GM21423 (cell line): ENCODE measurements around the gene NALCN.

Source experiments
- ATAC-seq: cut with Tn5 transposase; IDR thresholded peaks from one replicate; pipeline ENCODE4 v1.9.1; 2021; ENCODE audit warnings: mild to moderate bottlenecking, moderate library complexity; ENCODE audit not compliant: unreplicated experiment

The NALCN gene

DNA sequence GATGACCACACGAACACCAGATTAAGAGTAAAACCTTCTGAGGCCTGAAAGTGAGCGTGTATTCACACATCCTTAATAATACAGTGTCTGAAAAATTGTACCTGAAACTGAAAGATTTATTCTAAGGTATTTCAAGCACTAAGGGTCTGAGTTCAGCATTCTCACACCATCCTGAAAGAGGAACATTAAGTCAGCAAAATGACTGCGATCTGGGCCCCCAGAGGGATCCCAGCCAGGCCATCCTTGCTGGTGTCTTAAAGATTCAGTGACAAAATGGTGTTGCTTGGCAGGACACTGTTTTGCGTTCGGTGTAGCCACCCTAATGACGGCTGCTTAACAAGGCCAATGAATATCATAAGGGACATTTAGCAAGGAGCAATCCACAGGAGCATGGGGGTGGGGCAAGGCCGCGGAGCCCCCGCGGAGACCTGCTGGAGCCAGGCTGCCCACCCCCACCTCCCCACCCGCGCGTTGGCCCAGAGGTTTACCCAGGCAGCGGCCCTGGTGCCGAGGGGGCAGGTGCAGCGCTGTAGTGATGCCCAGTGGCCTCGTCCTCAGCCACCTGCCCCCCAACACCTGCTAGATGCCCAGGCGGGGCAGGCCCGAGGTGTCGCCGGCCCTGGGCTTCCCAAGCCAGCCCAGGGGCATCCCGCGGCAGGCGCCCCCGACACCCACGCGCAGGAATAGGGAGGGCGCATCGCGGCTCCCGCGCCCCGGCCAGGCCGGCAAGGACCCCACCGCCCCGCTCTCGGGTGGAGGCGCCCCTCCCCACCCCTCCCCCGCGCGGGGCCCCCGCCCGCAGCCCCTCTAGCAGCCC is 742 bp downstream of the NALCN start:
- ATAC-seq: no peak

DNA sequence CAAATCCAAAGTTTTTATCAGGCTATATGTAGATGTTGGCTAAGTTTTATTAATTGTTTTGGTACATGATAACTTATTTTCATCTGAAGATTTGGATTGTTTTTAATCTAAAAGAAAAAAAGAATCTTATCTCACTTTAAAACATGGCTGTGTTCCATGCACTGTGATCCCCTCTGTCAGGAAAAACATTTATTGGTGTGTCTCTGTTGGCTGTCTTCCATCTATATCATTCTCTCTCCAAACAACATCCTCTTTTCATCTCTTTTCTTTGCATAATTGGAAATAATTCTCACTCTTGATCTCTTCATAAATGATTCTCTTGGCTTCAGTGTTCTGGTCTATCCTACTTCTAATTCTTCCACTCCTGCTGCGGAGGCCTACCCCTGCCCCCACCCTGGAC is 4.2 kb downstream of the NALCN start:
- ATAC-seq: no peak

DNA sequence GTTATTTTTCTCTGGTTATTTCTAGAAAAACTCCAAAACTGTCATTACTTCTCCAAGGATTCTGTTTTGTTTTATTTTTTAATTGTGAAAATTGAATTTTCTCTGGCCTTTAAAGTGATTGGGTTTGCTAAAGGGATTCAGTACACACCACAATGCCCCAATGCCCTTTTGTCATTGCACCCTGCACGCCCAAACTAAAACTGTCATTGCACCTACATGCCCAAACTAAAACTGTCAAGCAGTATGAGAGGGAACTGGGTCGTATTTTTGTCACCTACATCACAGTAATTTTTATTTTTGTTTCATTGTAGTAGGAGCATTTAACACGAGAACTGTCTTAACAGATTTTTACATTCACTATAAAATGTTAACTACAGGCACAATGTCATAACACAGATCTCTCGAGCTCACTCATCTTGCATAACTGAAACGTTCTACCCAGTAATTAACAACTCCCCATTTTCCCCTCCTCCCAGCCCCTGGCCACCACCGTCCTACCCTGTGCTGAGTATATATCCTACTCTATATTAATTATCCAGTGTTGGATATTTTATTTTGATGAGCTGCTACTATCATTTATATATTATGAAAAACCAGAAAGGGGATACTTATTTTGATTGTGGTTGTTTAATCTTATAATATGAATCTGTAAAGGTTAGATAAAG is 7.2 kb downstream of the NALCN start:
- no peak for ATAC-seq

DNA sequence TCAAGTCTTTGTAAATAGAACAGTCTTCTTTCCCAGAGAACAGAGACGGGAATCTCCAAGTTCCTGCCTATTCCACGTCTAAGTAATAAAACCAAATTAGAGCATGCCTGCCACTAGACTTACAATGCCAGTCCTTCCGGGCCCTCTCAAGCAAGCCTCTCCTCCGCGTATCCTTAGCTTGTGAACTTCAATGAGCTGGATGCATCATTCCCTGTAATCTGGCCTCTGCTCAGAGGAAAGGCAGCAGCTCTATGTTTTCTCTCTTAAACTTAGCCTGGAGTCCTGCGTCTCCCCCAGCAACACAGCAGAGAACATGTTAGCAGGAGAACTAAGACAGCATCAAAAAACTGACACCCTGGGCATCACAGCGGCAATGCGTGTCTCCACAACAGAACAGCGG is 8.2 kb downstream of the NALCN start:
- no peak for ATAC-seq

DNA sequence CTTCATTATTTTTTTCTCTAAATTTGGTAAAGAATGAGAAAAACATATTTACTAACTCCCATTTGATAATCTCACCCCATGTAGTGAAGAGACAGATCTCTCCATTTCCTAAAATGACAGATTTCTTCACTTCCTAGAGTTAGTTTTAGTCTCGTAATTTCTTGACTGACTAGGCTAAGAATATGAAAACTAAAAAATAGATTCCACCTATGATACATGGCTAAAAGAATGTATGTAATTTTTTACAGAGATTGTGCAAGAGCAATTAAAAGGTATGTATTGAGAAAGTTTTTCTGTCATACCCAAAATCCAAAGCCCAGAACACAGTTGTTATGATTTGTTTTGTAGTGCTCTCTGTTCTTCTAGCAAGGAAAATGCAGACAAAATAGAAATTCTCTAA is 9.5 kb downstream of the NALCN start:
- no peak for ATAC-seq

DNA sequence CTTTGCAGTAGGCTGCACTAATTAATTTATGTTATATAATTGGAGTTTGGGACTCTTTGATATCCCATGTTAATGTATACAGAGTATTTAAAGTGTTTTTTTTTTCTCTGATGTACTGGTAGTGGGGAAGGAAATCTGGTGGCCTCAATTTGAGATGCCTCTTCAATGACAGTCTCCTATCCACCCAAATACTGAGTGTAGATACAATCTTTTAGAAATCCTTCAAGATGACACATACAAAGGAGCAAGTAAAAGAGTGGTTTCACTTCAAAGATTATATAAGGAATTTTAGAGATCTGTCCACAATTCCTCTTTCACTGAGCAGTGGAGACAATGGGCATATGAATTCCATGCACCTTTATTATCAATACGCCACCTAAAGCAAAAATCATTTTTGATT is 15.1 kb downstream of the NALCN start:
- no peak for ATAC-seq

DNA sequence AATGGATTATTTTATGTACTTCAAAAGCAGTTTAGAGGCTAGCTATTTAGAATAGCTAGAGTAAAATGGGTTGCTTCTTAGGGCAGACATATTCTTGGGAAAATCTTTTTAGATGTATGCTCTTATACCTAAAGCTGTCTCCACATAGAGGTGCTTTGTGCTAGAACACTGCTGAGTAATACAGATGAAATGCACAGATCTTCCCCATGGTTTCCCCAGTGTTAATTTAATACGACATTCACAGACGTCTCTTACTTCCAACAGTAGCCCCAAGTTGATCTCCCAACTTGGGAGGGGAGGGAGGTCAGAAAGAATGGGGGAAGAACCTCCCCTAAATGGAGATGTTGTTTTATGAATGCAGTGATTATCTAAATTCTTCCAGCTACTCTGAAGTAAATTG is 16.9 kb downstream of the NALCN start:
- no peak for ATAC-seq

DNA sequence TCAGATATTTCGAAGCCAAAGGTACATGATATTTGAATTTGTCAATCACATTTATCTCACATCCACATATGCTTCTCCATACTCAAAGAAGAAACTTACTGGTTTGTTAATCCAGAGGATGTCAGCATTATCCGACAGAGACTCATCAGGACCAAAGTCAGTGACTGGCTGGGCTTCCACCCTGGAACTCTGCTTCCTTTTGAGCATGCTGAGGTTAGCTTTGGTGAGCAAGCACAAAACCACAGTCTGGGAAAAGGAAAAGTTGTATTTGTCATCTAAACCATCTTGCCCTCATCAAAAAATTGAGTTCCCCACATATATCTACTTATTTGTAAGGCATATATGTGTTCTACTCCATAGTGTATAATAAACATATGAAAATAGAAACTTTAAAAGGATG is 17.4 kb downstream of the NALCN start:
- ATAC-seq: no peak

DNA sequence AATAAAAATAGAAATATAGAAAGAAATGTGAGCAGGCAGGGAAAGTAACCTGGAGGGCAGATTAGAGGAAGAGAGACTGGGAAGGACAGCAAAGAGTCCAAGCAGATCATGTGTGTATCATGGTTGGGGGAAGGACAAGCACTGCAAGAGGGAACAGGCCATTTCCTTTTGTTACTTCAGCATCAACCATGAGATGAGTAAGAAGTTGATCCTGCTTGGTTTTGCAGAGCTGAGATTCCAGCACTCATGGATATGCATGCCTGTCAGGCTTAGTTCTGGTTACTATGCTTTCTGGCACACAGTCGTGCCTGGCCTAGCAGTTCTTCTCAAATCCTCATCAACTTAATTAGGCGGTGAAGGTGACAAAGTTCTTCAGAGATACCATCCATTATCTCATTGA is 18.1 kb downstream of the NALCN start:
- no peak for ATAC-seq

DNA sequence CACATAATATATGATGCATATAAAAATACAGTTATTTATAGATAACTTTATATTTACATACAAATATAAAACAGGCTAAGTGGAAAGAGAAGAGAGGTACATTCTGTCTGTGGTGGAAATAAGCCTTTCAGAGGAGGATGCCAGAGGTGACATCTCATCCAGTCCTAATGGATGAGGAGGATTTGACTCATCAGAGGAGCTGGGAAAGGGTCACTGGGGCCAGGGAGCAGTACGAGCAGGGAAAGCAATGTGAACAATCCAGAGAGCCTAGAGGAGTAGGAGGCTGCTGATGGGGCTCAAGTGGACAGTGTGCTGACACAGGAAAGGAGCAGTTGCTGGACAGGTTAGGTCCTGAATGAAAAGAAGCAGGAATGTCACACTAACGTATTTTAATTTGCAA is 18.6 kb downstream of the NALCN start:
- ATAC-seq: no peak

DNA sequence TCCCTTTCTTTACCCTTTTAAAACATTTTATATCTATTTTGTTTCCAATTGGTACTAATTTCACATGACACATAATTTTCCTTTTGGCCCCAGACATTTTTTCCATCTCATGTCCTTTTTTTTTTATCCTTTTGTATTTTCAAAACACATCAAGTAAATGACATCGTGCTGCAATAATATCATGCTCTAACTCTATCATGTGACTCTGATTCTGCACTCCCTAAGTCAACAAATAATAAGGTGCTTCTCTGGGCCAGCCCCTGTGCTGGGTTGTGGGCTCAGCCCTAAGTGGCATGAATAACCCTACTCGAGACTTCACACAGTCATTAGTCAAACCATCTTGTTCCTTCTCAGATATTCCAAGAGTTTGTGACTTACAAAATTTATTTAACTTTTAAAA is 21.7 kb downstream of the NALCN start:
- no peak for ATAC-seq

DNA sequence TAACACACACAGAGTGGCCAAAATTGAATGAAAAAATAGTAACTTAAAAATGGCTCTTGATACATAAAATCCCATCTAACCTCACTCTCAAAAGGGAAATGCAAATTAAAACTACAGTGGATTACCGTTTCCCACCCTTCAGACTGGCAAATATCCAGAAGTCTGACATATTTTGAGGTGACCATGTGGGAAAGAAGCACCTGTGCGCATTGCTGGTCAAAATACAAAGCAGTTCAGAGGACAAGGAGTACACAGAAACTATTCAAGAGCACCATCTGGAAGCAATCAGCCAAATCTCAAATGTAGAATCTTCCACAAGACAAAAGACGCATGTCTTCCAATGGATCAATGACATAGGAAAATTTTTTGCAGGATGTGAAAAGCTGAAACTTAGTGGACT is 23.2 kb downstream of the NALCN start:
- no peak for ATAC-seq

DNA sequence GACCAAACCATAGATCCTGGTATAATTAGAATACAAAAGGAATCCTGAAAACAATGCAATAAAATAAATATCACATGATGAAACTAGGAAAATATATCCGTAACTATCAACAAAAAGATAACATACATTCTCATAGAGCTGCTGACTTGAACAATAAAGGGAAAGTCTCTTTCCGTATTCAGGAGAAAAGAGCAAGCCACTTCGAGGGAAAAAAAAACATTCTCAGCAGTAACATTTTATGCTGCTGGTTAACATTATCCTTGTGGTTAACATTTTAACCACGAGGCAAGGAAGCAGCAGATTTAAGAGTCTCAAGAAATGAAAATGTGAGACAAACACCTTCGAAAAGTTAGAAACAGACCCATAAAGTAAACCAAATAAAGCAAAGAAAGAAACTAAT is 25.8 kb downstream of the NALCN start:
- ATAC-seq: no peak

DNA sequence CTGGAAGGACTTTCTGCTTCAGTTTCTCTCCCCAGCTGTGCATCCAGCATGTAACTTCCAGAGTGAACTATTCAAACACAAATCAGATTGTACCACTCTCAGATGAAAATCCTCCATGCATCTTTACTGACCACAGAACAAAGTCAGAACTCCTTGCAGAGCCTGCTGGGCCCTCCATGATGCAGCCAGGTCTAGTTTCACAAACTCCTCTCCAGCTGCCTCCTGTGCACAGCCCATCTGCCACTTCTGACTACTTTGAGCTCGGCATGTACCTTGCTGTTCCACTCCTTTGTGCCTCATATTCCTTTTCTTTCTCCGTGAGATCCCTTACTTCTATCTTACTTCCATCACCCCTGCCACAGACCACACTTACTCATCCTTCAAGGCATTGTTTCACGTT is 31.4 kb downstream of the NALCN start:
- ATAC-seq: no peak

DNA sequence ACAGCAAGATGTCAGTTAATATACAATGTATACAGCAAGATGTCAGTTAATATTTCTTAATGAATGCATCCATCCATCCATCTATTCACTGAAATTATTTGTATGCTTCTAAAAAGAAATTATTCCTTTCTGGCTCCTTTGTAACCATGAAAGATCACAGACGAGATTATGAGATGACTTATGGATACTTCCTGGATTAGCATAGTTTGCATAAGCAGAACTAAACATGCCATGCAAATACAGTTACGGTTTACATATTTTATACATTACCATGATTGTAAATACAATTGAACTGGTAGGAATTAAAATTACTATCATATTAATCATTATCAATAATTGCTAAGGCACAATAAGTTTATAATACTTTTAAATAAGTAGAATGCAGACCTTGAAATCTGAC is 32.7 kb downstream of the NALCN start:
- no peak for ATAC-seq

DNA sequence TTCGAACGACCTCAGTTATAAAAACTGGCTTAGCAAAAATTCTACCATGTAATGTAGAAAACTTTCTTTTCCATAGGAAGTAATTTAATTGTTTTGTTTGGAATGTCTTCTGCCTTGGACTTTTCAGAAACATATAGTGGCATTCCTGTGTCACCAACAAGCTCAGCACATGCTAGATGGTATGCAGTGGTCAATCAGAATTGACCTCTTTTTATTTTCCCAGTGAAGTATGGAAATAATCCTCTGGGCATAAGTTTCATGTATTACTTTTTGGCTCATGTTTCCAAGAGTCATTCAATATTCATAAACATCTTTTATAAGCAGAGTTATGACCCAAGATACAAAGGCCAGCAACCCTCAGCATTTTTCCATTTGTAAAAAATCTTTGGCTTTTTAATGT is 33.6 kb downstream of the NALCN start:
- no peak for ATAC-seq

DNA sequence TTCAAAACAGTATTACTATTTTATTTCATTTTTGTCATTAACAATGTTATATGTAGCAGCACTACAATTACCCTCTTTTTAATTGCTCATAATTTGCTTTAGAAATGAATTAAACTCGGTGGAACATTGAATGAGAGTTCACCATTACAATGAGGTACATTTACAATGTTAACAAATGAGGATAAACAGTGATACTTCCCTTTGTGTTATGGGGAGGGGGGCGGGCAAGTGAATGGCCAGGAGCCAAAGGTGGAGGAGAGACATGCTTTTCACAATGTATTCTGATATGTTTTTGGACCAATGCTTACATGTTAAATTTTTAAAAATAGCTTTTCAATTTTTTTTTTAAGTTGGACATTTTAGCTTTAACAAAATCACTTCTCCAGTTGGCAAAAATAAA is 34.2 kb downstream of the NALCN start:
- no peak for ATAC-seq

DNA sequence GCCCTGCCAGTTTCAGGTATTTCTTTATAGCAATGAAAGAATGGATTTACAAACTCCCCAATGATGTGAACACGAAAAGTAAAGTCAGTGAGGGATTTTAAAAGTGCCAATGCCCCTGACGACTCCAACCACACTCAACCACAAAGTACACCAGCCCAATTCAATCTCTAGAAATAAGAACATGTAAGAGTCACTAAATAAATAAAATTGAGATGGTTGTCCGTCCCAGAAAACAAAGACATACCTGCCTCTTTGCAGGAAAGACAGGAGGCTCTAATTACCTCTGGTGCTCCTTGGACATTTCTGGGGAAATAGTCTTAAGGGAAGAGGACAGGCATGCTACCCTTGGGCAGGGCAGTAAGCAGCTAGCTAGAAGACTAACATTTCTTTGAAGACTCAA is 55.8 kb downstream of the NALCN start:
- ATAC-seq: no peak

DNA sequence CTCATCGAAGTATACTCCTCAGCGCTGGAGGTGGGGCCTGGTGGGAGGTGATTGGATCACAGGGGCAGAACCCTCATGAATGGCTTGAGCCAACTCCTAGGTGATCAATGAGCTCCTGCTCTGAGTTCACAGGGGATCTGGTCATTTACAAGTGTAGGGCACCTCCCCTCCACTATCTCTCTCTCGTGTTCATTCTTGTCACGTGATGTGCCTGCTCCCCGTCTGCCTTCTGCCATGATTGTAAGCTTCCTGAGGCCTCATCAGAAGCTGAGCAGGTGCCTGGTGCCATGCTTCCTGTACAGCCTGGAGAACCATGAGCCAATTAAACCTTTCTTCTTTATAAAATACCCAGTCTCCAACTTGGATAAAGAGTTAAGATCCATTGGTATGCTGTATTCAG is 61.4 kb downstream of the NALCN start:
- no peak for ATAC-seq

DNA sequence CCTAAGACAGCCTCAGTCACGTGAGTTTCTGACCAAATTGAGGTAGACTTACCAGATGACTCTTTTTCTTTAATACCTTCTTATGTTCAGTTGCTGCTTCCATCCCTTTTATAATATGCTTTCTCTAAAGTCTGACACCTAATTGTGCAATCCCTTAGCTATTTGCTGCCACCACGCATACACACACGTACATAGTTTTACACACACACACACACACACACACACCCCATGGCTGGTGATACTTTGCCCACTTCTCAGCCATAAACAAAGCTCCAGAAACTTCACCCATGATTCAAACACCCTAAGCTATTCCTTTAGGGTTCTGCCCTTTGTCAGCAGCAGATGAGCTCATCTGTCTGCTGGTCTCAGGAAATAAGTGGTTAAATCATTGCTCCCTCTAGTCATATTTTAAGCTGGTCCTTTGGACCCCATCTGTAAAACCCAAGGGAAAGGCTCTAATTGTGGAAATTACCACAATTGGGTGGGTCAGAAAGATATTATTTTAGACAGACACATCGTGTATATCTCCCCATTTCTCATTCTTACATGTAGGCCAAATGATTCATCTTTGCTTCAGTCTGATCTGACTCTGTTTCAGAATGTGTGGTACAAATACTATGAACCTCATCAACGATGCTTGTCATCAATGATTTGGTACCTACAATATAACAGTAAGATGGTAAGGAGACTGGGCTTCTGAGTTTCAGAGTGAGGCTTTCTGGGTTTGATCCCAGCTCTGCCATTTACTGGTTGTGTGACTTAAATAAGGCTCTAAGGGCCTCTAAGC is 69.2 kb downstream of the NALCN start:
- no peak for ATAC-seq

DNA sequence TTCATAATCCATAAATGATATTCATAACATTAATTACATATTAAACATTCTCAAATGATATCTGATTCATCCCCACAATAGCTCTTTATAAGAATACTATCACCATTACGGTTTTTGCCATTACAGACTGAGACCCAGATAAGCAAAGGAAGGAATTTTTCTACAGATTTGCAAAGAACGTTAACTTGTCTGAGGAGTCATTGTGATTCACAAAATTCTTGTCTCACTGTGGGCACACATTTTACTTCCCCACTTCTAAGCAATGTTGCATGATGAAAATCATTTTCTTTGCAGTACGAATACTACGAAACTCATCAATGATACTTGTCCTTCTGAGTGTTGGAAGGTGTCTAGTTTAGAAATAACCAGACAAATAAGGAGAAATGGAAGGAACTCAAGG is 70.1 kb downstream of the NALCN start:
- ATAC-seq: no peak
